Right lobe of liver (tissue), 4 donors: ENCODE results near the gene MBOAT2.

Source experiments
- POLR2A ChIP-seq: fragments of 450-650 bp; IDR thresholded peaks from one replicate; pipeline ENCODE4 v1.6.1; 2017; ENCODE audit warnings: antibody characterized with exemption, mild to moderate bottlenecking
- TF ChIP-seq, protein P1 (sequence below), 4 donors: fragments of 200-600 bp in 3 of 4; fragments of 450-650 bp in 1 of 4; IDR thresholded peaks; one replicate each; pipeline versions ENCODE4 v1.5.1 to v1.8.0; 2016 to 2022; ENCODE audit warnings: antibody characterized with exemption in 4 of 4, mild to moderate bottlenecking in 2 of 4
- donor health status: DM: no; HTN: no; CAD: no.
- donor health status: DM: no; HTN: no; CAD: no.
- donor health status: DM: no; HTN: yes; CAD: no.

DNA sequence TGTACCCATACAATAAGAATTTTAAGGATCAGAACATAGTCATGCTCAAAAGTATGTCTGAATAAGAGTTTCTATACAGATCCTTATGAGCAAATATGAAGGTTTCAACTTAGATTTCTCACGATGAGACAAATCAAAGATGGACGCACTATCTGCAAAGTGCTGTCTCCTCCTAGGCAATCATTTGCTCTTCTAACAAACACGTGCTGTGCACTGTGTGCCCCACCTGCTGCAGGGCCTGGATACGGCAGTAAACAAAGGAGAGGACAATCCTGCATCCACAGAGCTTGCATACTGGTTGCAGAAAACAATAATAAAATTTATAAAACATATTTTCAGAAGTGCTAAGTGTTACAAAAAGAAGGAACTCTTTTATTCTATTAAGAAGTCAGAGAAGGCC is 126.2 kb downstream of the MBOAT2 start:
- TF ChIP-seq, protein P1, sequence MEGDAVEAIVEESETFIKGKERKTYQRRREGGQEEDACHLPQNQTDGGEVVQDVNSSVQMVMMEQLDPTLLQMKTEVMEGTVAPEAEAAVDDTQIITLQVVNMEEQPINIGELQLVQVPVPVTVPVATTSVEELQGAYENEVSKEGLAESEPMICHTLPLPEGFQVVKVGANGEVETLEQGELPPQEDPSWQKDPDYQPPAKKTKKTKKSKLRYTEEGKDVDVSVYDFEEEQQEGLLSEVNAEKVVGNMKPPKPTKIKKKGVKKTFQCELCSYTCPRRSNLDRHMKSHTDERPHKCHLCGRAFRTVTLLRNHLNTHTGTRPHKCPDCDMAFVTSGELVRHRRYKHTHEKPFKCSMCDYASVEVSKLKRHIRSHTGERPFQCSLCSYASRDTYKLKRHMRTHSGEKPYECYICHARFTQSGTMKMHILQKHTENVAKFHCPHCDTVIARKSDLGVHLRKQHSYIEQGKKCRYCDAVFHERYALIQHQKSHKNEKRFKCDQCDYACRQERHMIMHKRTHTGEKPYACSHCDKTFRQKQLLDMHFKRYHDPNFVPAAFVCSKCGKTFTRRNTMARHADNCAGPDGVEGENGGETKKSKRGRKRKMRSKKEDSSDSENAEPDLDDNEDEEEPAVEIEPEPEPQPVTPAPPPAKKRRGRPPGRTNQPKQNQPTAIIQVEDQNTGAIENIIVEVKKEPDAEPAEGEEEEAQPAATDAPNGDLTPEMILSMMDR (IDR thresholded peaks at IDR 0.05): no peak
- no peak for TF ChIP-seq POLR2A
